GM21737 (cell line): ENCODE measurements around the gene RIMBP2.

ENCODE experiments used
- ATAC-seq: cut with Tn5 transposase; IDR thresholded peaks from one replicate; pipeline ENCODE4 v1.9.1; 2021; ENCODE audit warnings: mild to moderate bottlenecking, moderate library complexity; ENCODE audit not compliant: unreplicated experiment

RIMBP2 gene

DNA sequence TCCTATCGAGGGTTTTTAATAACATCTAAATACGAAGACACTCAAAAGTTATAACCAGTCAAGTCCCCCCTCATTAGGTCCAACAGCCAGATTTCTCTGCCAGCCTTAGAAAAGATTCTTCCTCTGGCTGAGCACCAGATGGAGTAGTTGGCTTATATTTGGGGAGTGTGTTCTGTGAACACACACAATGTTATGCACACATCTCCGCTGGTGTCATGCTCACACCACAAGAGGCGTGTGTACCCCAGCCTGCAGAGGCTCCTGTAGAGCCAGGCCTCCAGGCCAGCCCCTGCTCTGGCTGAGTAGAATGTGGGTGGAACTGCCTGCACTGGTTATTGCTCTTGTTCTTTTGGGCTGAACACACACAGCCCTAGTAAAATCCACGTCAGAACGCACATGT is 314.4 kb downstream of the RIMBP2 start:
- ATAC-seq, result no peak

DNA sequence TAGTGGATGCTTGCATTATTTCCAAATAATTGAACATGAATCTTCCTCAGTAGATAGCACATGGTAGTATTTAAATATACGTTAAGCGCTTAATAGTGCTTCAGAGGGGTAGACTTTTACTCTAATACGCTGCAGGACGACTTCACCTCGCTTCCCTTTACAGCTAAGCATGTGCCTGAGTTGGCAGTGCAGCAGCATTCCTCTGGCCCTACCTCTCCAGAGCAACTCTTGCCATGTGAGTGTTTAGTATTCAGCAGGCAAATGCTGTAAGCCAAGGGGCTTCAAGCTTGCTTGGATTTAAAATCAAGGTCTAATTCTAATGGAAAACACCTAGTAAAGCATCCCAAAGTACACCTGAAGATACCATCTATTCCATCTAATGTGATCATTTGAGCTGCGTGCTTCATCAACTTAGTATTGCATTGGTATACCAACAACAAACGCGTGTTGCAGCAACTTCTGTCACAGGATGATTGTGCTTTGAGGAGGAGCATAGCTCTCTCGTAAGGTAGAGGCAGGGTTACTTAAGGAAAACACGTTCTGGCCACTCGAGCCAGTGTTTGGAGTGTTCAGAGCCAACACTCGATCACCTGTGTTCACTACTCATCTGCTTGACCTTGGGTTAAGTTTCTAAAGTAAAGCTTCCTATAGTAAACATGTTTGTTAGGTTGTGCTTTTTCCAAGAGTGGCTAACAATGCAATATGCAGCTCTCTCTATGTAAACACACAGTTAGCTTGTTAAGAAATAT is 317.8 kb downstream of the RIMBP2 start:
- ATAC-seq, result no peak

DNA sequence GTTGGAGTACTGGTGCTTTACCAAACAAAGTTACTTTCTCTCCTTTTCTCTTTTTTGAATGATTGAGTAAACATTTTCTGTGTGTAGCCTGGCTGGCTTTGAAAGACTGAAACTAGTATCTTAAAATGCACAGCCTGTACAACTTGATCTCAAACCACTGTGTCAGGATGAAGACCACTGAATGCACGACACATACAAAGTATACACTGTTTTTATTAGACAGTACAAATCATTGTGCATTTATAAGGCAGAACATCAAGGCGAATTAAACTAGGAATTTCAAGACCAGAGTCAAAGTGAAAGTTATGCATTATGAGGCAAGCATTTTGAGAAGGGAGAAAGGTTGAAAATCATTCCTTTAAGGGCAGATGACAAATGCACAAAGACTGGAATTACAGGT is 319.4 kb downstream of the RIMBP2 start:
- no peak for ATAC-seq

DNA sequence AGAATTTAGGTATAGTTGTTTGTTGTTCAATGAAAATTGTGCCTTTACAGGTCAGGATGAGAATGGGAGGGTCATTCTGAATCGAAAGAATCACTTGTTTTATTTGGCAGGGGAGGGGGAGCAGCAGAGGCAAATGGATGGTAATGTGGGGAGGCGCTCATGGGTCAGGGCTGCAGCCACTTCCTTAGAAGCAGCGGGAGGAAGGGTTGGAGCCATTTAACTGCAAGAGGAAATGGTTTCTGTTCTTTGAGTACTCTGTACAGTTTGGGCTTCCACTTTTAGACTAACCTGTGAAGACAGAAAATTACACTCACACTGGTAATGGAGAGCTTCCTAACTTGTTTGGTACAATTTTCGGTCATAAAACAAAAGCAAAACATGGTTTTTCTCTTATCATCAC is 321.2 kb downstream of the RIMBP2 start:
- no peak for ATAC-seq

DNA sequence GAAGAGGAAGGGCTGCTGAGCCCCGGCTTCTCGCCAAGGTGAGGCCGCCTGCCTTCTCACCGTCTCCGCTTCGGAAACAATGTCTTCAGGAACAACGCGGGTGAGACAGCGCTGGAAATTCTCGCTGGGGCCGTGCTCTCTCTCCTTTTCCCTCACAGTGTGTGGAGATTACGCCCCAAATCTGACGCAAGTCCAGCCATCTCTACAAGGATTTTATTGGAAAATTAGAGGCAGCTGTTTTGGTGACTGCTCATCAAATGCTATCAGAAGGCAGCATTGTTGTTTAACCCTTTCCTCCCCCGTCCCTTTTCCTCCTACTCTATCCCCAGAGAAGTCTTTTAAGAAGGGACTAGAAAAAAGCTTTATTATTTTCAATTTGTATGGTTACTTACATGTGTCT is 324.9 kb downstream of the RIMBP2 start:
- ATAC-seq, result no peak

DNA sequence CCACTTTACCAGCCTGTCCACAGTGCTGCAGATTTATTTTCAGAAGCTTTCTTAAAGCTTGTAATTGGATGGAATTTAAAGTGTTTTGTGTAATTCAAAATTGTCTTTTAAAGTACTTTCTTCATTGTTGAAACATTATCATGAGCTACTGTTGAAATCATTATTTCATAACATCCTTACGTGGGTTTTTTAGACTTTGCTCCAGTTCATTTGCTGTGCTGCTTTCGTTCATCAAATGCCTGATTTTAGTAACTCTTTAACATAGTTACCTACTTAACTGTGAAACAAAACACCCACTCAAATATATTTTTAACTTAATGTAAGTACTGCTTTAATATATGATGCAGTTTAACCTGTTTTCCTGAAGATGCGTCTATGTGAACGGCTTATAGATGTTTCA is 330.9 kb downstream of the RIMBP2 start:
- no peak for ATAC-seq

DNA sequence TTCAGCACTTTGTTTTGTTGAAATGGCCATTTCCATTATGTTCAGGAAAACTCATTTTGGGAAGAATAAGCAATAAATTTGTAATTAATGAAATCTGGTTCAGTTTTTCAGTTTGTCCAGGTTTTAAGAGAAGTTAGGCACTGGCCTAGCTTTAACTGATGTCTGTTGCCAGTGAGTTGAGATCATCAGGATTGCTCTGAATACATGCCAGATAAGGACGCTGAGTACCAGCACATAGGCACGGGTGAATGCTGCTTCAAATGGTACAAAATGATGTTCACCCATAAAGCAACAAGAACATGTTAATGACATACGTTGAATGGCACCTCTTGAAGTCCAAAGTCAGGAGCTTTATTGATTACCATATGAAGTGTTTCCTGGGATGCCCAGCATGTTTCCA is 331.9 kb downstream of the RIMBP2 start:
- ATAC-seq, result no peak

DNA sequence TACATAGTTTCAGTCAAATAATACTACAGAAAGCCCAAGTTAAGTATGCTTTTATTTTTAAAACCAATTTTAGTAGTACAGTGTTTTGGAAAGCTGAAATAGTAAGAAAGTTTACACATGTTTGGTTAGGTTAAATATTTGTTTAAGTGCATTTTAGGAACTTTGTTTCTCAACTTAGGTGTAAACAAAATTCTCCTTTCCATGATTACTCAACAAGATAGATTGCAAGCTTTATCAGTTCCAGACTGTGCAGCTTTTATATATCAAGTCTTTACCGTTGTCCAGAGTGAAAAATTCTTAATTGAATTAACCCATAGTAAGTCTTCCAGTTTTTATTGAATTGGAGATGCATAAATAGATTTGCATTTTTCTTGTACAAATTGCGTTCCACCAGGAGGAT is 333.3 kb downstream of the RIMBP2 start:
- ATAC-seq, result no peak

DNA sequence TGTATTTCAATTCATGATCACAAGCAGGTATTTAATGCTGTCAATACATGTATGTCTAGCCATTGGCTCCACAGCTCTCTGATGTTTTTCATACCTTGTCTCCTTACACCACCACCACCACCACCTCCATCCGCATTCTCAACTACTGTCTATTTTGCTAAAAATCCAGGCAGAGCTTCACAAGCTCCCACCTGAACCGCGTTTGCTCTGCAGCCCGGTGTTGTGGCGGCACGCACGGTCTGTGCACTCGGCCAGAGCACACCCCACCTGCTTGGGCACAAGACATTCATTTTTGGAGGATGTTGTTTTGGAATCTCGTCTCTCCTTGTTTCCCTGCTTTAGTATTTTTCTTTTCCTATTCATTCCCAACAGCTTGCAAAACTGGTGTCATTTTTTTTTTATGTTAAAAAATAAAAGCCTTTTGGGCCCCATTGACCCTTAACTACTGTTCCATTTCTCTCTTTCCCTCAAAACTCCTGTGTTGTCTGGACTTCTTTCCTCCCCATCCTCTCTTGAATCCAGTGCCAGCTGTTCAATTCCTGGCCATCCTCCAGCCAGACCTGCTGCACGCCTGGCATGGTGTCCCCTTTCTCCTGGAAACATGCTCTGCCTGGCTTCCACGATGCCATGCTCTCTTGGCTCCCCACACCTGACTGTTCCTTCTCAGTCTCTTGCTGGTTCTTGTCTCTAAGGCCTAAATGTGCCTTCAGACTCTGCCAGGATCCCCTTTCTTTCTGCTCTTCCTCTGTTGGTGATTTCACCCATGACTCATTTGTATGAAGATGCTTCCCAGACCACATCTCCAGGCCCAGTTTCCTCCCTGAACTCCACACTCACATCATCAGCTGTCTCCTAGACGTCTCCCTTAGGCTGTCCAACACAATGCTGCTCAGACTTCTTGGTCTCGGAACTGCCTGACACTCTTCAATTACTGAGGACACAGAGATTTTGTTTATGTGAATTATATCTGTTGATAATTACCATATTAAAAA is 340.5 kb downstream of the RIMBP2 start:
- no peak for ATAC-seq

DNA sequence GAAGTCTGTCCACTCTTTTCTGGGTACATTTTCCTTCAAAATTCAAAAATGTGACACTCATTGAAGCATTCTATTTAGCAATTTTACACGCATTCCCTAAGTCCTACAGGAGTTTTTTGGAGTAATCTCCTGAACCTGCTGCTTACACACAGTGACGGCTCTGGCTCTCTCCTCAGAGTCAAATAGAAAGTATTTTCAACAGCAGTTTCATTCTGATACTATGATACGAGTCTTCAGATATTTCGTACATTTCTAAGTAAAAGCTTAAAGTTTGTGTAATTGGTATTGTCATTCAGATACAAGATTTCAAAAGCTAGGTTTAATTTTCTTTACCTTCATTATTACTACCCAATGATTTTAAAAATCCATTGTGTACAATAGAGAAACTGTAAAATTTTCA is 342.0 kb downstream of the RIMBP2 start:
- ATAC-seq, result no peak

DNA sequence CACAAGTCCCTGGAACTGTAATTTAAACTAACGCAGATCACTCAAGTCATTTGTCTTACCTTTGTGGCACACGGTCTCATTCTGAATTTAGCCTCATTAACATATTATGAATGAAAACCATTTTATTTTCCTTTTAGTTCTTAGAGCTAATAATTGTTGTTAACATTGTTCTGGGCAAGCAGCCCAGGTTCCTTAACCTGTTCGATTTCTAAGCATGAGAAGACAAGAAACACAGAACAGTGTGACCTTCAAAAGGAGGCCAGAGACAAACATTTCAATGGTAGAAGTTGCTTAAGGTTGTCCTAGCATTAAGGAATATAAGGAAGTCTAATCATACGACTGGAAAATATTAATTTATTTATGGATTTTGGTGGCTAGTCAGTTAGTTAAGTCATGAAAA is 343.2 kb downstream of the RIMBP2 start:
- no peak for ATAC-seq

DNA sequence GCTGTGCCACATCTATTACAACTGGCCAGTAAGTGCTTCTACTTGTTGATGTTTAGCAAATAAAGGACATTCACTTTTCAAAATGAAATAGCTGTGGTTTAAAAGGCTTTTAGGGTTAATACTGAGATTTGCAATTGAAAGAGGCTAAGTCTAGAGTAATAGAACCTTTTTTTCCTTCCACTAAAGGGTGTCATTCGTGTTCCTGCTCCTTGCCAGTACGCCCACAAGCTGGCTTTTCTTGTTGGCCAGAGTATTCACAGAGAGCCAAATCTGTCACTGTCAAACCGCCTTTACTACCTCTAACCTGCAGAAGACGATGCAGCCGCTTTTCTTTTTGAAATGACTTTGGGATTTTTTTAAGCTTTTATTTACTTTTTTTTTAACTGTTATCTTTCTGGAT is 344.8 kb downstream of the RIMBP2 start:
- no peak for ATAC-seq

DNA sequence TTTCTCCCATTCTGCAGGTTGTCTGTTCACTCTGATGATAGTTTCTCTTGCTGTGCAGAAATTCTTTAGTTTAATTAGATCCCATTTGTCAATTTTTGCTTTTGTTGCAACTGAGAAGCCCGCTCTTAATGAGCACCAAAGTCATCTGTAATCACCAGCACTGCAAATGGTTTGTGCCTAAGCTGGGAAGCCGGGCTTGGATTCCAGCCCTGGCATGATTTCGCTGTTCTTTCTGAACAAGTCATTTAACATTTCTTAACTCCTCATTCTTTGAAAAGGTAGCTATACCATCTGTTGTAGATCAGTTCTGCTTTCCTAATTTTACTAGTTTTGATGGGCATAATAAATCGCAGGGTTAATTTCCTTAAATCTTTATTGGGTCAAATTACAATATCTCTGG is 346.3 kb downstream of the RIMBP2 start:
- no peak for ATAC-seq

DNA sequence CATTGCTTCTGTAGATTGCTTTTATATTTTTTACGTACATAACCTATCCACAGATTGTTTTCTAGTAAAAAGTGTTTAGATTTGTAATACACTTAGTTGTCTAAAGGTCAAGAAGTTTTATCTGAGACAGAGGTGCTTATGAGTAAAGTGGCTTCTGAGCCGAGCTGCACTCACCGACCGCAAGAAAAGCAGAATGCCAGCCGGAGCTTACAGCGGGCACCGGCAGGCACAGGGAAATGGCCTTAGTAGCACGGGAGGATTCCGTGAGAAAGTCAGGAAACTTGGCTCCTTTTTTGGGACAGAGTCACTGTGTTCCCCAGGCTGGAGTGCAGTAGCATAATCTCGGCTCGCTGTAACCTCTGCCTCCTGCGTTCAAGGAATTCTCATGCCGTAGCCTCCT is 348.6 kb downstream of the RIMBP2 start:
- no peak for ATAC-seq

DNA sequence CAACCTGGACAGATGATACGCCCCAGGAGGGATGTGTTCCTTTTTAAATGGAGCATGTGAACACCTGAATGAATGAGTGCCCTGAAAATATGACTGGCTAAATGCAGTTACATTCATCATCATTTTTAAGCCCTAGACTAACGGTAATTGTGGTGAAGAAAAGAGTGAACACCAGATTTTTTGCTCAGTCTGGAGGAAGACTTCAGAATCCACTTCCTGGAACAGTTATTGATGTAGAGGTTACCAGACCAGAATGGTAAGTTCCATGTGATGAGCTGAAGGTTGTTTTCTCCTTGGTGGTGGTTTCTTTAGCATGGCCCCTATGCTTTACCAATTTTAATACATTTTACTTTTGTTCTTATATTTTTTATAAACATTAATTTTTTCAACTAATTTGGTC is 349.1 kb downstream of the RIMBP2 start:
- no peak for ATAC-seq

DNA sequence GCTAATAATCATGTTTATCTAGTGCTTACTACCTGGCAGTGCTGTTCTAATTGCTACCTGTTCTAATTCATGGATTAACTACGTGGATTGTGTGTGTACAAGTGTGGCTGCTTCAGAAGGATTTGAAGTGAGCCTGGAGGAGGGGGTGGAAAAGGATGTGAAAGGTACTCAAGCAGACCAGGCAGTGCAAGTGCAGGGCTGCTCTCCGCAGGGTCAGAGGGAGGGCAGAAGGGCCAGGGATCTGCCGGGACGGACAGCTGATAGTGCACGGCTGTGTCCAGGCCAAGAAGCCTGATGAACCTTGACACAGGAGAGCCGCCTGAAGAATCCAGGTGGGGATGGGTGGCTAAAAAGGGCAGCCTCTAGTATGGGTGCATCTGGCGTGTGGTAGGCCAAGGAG is 349.9 kb downstream of the RIMBP2 start:
- ATAC-seq, result no peak

DNA sequence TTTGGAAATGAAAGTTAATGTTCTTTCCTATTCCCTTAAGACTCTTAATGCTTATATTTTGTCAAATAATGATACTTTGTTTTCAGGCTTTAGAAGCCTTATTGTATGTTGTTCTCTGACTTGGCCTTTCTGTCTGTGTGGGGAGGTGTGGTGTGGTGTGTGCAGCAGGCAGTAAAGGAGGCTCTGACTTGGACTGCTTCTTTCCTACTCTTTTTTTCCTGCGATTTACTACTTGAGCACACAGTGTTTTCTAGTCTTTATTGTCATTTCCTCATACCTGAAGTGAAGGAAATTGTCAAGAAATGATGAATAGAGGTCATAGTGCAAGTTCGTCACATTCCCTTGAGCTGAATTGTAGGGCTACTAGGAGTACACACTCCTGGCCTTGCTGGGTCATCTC is 351.5 kb downstream of the RIMBP2 start:
- ATAC-seq, result no peak

DNA sequence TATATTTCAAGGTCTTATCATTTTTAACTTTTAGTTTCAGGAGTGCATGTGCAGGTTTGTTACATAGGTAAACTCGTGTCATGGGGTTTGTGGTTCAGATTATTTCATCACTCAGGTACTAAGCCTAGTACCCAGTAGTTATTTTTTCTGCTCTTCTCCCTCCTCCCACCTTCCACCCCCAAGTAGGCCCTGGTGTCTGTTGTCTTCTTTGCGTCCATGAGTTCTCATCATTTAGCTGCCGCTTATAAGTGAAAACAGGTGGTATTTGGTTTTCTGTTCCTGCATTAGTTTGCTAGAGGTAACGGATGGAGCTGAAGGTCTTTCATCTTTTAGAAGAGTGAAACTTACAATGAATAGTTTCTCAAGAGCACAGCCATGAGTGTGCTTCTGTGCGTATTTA is 354.0 kb downstream of the RIMBP2 start:
- no peak for ATAC-seq

DNA sequence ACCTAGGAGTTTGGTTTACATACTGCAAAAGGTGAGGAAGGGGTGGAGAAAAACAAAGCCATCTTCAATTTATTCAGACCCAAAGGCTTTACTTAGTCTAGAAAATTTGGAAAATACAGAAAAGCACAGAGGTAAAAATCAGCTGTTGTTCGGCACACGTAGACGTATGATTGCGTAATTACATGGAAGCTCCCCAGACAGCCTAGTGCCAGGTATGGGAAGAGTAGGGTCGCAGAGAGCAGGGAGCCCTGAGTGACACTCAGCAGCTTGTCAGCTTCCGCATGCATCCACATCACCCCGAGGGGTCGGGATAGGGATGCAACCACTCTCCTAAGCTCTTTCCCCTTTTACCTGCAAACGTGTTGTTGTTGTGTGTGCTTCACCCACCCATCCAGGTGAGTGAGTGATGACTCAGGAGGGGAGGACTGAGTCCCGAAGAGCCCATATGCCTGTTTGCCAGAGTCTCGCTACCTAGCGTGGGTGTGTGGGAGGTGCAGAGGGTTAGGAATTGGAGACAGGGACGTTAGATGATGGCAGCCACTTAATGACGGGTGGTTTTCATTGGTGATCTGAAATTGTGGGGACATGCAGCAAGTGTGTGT is 358.3 kb downstream of the RIMBP2 start:
- no peak for ATAC-seq

DNA sequence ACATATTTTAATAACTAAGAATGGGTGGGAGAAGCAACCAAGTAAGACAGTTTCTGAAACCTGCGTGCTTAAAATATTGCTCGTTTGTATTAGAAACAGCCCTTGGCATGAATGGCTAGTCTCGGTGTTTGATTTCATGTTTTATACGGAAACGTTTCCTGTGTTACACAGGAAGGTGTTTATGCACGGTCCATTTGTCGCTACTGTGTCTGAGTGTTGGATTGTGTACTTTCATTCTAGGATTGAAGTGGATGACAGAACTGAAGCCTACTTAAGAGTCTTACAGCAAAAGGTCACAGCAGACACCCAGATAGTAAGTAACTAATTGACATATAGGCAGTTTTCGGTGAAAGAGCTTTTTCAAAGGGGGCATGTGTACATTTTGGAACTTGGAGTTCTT is 358.9 kb downstream of the RIMBP2 start:
- ATAC-seq, result no peak

DNA sequence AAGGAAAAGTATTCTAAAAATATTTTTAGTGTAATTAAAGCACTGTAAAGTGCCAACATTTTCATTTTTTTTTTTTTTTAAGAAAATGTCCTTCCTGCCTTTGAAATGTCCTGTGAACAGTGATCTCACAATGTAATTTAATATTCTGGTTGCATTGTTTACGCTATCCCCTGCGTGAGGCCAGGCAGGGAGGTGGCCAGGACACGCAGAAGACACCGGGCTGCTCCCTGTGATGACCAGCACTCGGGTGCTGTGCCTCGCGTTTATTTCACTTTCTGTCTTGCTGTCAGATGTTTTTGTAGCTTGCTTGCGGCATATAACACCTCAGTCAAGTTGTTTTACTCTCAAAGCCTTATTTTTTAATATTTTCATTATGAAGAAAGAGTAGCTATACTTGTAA is 359.9 kb downstream of the RIMBP2 start:
- ATAC-seq, result no peak

DNA sequence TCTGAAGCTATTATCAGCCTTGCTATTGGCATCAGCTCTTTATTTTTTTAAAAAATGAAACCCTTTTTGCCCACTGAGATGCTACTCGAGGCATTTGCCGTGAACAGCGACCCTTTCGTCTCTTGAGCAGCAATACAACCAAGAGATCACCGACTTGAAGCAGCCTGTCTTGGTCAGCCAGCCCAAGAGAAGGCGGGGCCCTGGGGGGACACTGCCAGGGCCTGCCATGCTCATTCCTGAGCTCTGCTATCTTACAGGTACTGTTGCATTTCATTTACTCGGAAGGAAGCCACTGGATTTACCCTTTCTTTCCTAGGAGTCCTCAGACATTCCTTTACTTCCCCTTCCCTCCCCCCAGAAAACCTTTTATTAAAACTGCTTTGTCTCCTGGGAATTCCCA is 361.7 kb downstream of the RIMBP2 start:
- ATAC-seq, result no peak
